Smooth muscle cell of the coronary artery (primary cell): Measurements from ENCODE around the gene CT47A1. TPM values are rescaled to one million over a fixed set of nuclear protein-coding genes. Genes with fewer than 3 reads are reported as not detected.

Source experiments
- total RNA-seq: library from RNA; depleted of rRNA; stranded (reverse); fragments of >200 nt; gene quantifications from 2 replicates; pipeline ENCODE4 v1.2.3, GENCODE V29; 2014; ENCODE audit warnings: low replicate concordance

CT47A1 gene
- not detected in 2 replicates for total RNA-seq

DNA sequence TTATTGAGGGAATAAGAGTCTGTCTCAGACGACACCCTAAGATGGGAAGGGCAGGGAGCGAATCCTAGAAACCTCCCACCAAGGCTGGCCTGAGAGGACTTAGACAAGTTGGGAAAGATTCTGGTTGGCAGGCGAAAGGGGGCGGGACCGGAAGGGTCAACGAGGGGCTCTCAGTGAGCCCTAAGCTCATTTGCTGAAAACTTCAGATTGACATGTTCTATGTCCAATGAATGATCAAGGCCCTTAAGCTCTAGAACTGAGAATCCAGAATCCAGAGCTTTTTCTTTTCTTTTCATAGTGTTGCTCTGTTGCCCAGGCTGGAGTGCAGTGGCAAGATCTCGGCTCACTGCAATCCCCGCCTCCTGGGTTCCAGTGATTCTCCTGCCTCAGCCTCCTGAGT lies at the start of gene CT47A1:
Gene CT47A1, minus strand, starts transcription at position 101 of the 400 bp plus-strand sequence. CDS start 231 bp downstream, outside the sequence.

DNA sequence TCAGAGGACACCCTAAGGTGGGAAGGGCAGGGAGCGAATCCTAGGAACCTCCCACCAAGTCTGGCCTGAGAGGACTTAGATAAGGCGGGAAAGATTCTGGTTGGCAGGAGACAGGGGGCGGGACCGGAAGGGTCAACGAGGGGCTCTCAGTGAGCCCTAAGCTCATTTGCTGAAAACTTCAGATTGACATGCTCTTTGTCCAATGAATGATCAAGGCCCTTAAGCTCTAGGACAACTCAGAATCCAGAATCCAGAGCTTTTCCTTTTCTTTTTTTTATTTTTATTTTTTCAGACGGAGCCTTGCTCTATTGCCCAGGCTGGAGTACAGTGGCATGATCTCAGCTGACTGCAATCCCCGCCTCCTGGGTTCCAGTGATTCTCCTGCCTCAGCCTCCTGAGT lies 29.1 kb downstream of the CT47A1 start, which contains the start of gene CT47A7:
Gene CT47A7, minus strand, starts transcription at position 101 of the 400 bp plus-strand sequence. CDS start 255 bp downstream, outside the sequence.

Other genes starting within 250 kb of the CT47A1 start
- gene CT47B1, start 109.9 kb downstream of the CT47A1 start, total RNA-seq = not detected in 2 replicates
- gene CT47A11, start 48.6 kb downstream of the CT47A1 start, total RNA-seq = not detected in 2 replicates
- gene CT47A10, start 43.7 kb downstream of the CT47A1 start, total RNA-seq = not detected in 2 replicates
- gene CT47A9, start 38.9 kb downstream of the CT47A1 start, total RNA-seq = not detected in 2 replicates
- not detected in 2 replicates for gene CT47A8, start 34.0 kb downstream of the CT47A1 start, total RNA-seq
- gene CT47A7, start 29.2 kb downstream of the CT47A1 start, total RNA-seq = not detected in 2 replicates
- not detected in 2 replicates for gene CT47A6, start 24.3 kb downstream of the CT47A1 start, total RNA-seq
- not detected in 2 replicates for gene CT47A5, start 19.4 kb downstream of the CT47A1 start, total RNA-seq
- not detected in 2 replicates for gene CT47A4, start 14.6 kb downstream of the CT47A1 start, total RNA-seq
- gene CT47A3, start 9.7 kb downstream of the CT47A1 start, total RNA-seq = not detected in 2 replicates
- gene CT47A2, start 4.8 kb downstream of the CT47A1 start, total RNA-seq = not detected in 2 replicates
- 0.68 and 2.5 TPM in 2 replicates for gene GLUD2, start 61.9 kb upstream of the CT47A1 start, total RNA-seq